Endothelial cell of hepatic sinusoid (primary cell): ENCODE data around the gene EEIG1.

Experiments
- in situ Hi-C: cut with HindIII; loops from 2 replicates; pipeline ENCODE4 v1.10.0; 2017; ENCODE audit warnings: low sequenced_read_pairs

The EEIG1 gene

DNA sequence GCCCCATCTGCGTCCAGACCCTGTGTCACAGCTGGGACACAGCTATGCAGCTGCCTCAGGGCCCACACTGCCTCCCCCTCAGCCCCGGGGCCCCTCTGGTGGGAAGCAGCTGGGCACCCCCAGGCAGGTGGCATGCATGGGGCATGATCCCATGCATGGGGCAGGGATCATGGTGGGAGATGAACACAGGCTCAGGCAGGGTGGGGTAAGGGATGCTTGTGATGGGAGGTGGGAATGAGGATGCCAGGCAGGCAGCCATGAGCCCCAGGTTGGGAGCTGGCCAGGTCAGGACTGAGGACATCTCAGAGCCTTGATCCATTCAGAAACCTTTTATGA, 19.7 kb downstream of the EEIG1 start:
- in situ Hi-C loops = no loop called here

DNA sequence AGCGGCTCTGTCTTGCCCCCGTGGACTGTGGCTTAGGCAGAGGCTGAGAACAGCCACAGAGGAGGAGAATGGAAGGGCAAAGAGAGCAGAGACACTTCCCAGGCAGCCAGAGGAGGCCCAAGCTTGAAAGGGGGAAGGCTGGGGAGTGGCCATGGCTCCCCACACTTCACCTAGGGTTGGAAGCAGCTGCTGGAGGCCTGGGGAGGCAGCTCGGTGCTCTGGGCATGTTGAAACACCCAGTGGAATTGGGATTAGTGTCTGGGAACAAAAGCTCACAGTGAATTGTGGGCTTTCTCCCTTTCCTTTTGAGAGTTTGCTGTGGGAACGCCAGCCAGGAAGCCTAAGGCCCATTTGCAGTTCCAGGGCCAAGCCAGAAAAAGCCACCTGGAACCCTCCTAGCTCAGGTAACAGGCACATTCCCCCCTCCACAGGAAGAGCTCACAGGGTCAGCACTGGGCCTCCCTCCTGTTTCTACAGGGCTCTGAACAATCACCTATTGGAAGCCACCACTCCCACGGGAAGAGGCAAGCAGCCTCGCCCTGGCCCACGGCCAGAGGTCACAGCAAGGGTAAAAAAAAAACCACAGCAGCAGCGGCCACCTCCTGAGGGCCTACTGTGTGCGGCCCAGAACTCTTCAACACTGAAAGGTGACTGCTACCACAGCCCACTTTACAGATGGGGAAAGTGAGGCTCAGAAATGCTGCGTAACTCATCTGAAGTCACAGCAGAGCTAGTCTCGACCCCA, 20.2 kb downstream of the EEIG1 start:
- in situ Hi-C loops = no loop called here

DNA sequence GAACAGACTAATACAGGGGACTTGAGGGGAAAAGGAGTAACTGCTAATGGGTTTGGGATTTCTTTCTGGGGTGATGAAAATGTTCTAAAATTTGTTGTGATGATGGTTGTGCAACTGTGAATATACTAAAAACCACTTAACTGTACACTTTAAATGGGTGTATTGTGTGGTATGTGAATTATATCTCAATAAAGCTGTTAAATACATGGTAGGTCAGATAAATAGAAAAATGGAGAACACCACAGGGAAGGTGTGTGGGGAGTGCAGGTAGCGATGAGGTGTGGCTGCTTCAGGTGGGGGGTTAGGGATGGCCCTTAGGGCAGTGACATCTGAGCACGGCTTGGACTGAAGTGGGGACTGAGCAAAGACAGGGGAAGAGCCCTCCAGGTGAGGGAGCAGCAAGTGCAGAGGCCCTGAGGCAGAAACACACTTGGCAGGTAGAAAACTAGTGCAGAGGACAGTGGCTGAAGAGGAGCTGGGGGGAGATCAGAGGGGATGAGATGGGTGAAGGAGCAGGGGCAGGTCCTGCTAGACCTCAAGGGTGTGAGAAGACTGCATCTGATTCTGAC, 20.9 kb downstream of the EEIG1 start:
- in situ Hi-C loops = no loop called here

DNA sequence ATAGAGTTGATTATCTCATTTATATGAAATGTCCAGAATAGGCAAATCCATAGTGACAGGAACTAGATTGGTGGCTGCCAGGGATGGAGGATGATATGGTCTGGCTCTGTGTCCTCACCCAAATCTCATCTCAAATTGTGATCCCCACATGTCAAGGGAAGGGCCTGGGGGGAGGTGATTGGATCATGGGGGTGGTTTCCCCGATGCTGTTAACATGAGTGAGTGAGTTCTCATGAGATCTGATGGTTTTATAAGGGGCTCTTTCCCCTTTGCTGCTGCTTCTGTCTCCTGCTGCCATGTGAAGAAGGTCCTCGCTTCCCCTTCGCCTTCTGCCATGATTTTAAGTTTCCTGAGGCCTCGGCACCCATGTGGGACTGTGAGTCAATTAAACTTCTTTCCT, 21.4 kb downstream of the EEIG1 start:
- in situ Hi-C loops = no loop called here

DNA sequence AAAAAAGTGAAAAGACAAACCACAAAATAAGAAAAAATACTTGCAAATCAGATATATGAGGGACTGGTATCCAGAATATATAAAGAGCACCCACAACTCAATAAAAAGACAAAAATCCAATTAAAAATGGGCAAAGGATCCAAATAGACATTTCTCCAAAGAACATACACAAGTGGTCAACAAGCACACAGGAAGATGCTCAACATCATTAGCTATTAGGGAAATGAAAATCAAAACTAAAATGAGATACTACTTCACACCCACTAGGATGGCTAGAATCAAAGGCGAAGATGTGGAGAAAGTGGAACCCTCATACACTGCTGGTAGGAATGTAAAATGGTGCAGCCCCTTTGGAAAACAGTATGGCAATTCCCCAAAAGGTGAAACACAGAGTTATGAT, 22.1 kb downstream of the EEIG1 start:
- in situ Hi-C loops = no loop called here

DNA sequence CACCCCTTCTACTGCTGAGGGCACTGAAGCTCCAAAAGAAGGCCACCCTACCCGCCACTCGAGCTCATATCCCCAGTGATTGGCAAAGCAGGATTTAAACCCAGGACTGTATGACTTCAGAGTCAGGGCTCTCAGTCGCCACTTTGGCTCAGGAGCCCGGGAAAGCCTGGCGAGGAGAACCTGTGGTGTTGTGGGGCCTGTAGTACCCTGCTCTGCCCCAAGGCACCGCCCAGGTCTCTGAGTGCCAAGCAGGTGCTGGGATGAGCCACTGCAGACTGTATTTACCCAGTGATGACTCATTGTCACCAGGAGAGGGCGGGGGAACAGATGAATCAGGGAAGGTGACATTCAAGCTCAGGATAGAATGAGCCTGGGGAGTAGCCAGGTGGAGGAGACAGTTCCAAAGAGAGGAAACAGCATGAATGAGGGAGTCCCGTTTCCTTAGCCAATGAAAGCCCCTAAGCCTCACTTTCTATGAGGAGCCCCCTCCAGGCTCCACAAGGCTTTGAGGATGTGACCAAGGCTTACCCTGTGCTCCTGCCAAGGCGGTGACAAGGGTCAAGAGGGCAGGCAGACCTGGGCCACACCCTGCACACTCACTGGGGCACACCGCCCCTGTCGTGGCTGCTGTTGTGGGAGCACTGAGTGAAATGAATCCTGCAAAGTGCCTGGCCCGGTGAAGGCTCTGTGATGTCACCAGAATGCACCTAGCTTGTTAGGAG, 25.3 kb downstream of the EEIG1 start:
- in situ Hi-C loops = no loop called here

DNA sequence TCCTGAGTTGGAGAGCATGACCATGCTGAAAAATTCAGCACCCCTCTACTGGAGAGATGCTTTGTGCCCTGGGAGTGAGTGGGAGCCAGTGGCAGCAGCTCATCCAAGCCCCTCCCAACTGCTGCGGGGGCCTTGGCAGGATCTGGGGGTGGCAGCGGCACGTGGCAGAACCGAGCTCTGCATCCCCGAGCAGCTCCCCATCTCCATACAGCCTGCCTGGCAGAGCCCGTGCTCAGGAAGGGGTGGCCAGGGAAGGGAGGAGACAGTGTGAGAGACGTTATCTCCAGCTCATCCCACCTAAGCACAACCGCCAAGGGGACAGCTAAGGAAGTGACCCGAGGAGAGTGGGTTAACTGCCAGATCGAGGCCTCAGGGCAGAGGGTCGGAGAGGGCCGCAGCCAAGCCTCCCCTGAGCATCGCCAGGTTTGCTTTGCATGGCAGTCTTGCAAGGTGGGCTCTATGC, 25.9 kb downstream of the EEIG1 start:
- in situ Hi-C loops = no loop called here

DNA sequence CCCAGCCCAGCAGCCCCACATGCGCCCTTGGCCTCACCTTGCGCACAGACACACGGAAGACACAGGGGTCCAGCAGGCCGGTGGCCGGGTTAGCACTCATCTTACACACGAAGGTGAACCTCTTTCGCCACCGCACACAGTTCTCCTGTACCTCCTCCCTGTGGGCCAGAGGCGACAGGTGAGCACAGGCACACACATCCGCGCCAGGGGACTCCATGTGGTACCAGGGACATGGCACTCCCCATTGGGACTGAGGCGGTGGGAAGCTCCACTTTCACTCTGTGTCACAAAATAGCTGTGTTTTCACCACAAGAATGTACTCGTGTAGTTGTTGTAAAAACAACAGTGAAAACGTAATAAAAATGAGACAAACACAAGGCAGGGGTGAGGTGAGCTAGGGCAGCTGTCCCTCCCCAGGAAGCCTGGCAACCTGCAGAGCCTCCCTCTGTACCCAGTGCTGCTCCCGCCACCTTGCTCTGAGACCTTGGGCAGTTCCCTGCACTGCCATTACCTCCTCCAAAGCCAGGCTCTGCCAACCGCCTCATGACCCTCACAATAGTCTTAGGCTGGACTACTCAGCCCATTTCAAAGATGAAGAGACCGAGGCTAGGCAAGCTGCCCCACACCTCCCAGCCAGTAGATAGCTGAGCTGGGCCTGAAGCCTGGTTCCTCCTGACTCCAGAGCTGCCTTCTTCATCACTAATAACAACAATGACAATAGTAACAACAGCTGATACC, 26.9 kb downstream of the EEIG1 start:
- in situ Hi-C loops = no loop called here

DNA sequence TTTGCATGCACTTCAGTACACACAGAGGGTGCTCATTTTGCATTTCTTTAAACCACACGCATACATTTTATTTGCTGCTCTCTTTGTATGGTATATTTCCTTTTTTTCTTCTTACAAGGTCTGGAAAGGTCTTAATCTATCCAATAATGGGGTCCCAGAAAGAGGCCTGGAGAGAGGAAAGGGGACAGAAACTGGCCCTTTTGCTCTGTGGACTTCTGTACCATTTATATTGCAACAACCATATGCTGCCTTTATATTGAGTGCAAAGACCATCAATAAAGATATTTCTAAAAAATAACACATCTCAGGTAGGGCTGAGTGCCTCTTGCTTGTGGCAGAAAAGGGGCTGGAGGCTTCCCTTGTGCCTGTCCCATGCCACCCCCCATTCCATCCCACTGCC, 27.6 kb downstream of the EEIG1 start:
- in situ Hi-C loops = no loop called here

DNA sequence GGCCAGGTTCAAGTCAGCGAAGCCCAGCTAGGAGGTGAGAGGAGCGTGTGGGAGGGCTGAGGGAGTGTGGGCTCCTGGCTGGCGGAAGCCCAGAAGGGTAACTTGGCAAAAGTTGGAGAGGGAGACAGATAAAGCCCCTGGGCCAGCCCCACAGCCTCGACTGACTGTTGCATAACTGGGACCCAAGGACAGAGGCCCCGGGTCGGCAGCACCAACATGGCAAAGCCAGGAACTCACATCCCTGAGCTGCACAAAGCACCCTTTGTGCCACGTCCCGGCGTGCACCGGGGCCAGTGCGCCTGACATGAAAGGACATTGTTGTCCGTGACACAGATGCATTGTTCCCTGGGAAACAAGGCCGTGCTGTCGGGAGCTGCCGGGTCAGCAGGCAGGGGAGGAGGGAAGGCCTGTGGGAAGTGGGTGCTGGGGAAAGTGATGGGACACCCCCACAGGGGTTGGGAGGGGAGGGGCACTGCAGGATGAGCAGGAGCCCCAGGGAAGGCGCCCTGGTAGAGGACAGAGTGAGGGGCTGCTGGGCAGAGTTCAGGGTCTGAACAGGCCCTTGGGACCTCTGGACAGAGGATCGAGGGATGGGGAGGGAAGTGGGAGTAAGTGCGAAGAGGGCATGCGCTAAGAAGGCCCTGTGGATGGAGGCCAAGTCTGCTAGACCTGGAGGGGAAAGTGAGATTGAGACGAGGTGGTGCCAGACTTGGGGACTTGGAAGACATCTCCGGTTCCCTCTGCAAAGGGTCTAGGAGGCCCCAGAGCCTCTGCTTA, 30.1 kb downstream of the EEIG1 start:
- in situ Hi-C loops = no loop called here

DNA sequence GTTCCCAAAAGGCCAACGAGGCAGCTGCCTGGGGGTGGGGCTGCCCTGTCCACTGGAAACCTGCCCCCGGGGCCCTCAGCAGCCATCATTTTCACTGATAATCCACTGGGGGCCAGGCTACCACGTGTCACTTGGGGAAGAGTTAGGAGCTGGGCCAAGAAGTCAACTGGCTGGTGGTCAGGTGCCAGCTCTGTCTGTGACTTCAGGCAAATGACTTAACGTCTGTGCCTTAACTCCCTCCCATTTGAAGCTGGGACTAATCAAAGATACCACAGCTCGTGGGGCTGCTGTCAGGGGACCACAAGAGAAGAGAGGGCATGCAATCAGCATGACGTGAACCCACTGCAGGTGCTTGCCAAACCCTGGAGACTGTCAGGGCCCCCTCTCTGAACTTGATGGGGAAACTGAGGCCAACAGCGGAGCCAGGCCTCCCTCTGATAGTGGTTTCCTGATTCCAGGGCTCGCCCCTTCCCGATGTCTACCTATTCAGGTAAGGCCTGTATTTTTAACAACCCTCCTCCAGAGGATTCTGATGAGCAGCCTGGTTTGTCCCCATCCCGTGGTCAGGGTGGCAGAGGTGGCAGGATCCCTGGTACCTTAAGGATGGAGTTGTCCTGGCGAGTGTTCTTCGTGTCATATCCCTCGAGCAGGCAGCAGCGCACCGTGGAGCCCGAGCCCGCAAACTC, 30.8 kb downstream of the EEIG1 start:
- in situ Hi-C loops = loop anchor here (25.0 kb wide), 1 partner anchor 188 kb away; no protein-coding TSS in a partner anchor

DNA sequence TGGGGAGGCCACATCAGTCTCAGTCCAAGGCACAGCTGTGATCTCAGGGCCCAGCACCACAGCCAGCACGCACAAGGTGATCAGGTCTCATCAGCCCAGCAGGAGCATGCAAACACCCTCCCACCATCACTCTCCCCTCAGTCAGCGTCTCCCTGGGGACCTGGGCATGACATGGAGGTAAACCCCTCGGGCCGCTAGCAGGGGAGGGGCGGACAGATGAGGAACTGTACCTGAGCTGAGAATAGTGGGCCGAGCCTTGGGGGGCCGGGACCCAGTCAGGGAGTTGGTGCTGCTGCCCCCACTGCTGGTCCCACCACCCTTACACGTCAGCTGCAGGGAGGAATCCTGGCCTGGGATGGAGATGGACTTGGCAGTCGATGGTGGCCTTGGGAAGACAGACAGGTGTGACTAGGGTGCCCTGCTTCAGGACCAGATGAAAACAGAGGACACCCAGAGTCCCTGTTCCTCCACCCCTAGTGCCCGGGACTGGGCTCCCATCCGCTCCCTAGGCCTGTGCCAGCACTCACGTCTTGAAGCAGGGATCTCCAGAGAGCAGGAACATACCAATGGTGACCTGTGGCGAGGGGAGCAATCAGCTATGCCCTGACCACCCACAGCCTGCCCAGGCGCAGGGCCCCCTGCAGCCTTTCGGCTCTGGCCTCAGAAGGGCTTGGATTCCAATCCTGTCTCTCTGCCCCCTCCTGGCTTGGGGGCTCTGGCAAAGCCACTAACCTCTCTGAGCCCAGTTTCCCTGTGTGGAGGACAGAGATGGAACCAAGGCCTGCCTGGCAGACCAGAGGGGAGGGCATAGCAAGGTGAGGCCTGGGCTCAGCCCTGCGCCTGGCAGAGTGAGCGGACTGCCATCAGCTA, 32.7 kb downstream of the EEIG1 start:
- in situ Hi-C loops = loop anchor here (25.0 kb wide), 1 partner anchor 186 kb away; no protein-coding TSS in a partner anchor

DNA sequence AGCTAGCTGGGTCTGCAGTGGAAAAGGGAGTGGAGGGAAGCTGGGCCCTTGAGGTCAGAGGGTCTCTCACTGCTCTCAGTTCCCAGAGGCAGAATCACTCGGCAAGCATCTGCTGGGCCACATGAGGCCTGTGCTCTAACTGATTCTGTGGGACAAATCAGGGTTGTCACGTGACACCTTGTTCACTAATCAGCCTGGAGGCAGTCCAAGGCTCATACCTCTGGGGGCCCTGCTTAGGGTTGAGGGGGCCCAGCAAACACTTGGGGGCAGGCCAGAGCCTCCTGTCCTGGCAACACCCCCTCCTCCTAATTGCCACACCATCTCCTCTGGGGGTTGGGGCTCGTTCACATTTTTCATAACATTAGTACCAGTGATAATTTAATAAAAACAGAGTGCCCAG, 34.1 kb downstream of the EEIG1 start:
- in situ Hi-C loops = loop anchor here (25.0 kb wide), 1 partner anchor 184 kb away; no protein-coding TSS in a partner anchor

DNA sequence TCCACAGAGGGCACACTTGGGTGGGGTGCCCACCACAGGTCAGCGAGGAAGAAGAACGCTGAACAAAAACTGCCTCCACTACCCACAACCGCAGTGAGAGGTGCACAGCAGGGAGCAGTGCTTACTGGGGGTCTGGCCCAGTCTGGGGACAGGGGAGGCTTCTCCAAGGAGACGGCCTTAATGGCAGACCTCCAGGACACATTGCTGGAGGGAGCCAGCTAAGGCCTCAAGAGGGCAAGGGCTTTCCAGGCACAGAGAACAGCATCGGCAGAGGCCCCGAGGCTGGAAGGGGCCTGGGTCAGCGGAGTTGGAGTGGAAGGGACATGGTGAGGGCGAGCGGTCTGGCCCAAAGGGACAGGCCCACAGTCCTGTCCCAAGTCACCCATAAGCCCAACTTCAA, 34.8 kb downstream of the EEIG1 start:
- in situ Hi-C loops = loop anchor here (25.0 kb wide), 1 partner anchor 184 kb away; no protein-coding TSS in a partner anchor

DNA sequence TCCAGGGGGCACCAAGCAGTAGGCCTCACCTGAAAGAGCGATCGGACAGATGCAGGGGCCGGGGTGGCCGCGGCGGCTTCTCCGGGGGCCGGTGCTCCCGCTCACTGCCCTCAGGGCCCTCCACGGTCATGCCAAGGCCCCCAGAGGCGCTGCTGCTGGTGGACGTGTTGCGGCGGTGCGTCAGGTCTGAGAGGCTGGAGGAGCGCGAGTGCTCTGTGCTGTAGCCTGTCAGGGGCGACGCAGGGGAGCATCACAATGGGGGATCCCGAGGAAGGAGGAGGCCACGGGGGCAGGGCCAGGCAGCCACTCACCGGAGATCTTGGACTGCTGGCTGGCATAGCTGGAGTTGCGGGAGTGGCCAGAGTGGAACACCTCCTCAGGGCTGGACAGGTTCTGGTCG, 35.5 kb downstream of the EEIG1 start:
- in situ Hi-C loops = loop anchor here (25.0 kb wide), 1 partner anchor 183 kb away; no protein-coding TSS in a partner anchor

DNA sequence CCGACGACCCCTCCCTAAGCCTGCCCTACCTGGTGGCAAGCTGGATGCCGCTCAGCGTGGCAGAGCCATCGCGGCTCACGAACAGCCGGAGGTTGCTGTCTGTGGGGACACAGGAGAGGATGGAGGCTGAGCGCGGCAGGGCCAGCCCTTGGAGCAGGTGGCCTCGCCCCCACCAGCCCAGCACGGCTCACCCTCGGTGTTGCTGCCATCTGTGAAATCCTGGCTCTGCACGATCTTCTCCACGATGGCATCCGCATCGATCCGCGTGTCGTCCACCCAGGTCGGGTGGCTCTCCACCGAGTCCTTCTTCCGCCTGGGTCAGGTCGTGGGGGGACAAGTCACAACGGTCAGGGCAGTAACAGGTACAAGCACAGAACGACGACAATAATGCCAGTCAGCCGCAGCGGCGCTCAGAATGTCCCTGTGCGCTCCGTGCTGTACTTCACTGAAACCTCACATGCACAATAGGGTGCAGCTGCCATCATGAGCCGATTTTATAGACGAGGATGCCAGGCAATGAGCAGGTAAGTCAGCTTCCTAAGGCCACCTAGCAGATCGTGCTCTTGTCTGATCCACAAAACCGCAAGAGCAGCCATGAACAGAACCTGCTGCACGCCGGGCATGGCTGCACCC, 36.1 kb downstream of the EEIG1 start:
- in situ Hi-C loops = loop anchor here (25.0 kb wide), 1 partner anchor 182 kb away; no protein-coding TSS in a partner anchor

DNA sequence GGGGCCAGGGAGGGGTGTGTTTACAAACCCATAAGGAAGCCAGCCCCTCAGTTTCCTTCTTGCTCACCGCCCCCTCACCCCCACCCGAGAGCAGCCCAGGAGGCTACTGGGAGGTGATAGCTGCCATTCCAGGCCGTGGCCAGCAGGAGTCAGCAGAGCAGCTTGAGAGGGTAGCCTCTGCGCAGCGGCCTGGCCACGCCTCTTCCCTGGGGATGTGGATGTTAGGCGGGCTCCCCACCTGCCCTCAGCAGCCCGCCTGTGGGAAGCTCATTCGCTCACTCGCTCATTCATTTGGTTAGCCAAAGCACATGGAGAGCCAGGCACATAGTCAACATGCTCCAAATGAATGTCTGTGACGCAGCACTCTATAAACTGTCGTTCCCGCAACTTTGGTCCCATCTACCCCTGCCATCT, 37.1 kb downstream of the EEIG1 start:
- in situ Hi-C loops = loop anchor here (25.0 kb wide), 1 partner anchor 181 kb away; no protein-coding TSS in a partner anchor

DNA sequence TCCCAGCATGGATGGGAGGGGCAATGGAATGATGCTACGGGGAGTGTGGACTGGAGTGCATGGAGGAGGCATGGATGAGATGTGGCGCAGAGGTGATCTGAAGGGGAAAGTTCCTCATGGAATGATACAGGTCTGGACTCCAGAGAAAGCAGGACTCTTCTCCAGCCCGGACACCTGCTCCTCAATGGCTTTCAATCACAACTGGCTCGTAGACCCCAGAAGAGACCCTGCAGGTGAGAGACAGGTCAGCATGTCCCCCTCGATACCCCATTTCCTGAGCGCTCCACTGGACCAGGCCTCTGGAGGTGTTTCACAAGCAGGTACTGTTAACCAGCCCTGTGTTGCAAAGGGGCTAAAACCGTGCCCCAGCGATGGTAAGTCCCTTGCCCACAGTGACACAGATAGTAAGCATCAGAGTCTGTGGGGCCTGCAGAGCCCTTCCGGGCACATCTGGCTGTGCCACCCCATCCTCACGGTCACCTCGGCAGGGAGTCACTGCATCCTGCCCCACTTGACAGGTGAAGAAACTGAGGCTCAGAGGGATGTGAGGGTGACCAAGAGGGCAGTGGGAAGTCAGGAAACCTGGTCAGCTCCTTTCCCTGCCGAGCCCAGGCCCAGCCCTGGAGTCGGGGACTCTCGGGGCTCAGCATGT, 37.7 kb downstream of the EEIG1 start:
- in situ Hi-C loops = loop anchor here (25.0 kb wide), 1 partner anchor 181 kb away; no protein-coding TSS in a partner anchor
